NB4 (cell line): ENCODE measurements around the gene GTF2I.
"Not testable (repeated sequence)": the region's sequence is repeated elsewhere in the genome, so short reads cannot be mapped to it uniquely, and the experiment has no call there.

Experiments used
- CTCF ChIP-seq: IDR thresholded peaks from one replicate; pipeline ENCODE4 v1.5.1; 2012; ENCODE audit warnings: low read depth, low read length
- MYC ChIP-seq: IDR thresholded peaks from 2 replicates; pipeline ENCODE4 v1.6.1; 2011; ENCODE audit warnings: low read depth, low read length

DNA sequence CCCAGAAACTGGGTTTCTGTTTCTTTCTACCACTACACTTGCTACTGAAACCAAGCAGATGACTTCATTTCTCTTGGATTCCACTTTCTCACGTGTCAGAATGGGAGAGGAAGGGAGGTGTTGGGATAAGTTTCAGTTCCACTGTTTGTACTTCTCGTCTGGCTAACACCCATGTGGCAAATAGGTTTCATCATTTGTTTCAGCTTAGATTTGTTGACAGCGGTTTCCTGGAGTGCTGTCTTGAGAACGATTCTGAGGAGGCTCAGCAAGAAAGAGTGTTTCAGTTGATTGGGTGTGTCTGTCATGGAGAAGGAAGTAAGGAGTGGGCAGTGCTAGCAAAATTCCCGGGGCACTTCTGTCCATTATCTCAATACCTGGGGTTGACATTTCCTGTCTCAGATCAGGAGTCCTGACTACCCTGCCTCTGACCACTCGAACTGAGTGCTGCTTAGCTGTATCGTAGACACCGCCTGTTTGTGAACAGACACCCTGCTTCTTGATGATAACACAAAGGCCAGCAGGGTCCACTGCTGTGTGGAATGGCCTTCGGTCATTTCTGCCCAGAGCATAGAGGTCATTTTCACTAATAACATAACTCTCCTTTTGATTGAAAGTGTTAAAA lies 86.5 kb downstream of the GTF2I start:
- not testable (repeated sequence) for TF ChIP-seq CTCF, MYC
